Head of caudate nucleus (tissue), 42 donors: ENCODE measurements around the gene IFI6.
"Not testable (repeated sequence)": the region's sequence is repeated elsewhere in the genome, so short reads cannot be mapped to it uniquely, and the experiment has no call there.

ENCODE experiments used
- DNase-seq, 42 donors: peaks; one replicate each; pipeline versions ENCODE4 v3.0.0 to v3.0.0-alpha.2; 2020 to 2021; ENCODE audit warnings: mixed read lengths in 7 of 42
- intact Hi-C: fragments of 100-400 bp; cut with DNase I; formaldehyde crosslinking; loops from one replicate; pipeline ENCODE4 v1.15.0; 2022

Gene IFI6

GRCh38 chr1:27635396-27636142, 36.4 kb downstream of the IFI6 start:
- intact Hi-C loops = no loop called here
- DNase-seq = no peak

GRCh38 chr1:27634985-27635367, 37.0 kb downstream of the IFI6 start, which contains the start of gene FGR:
Gene FGR, minus strand, starts transcription at chr1:27635185. Its CDS starts 11,269 bp downstream, at chr1:27623916.
- DNase-seq = peak in 1 of 42 donors; percentile 41
- intact Hi-C loops = no loop called here

- intact Hi-C loops = no loop called here
- peak in 1 of 42 donors; percentile 24 for DNase-seq
Measured at GRCh38 chr1:27634177-27634984, 37.6 kb downstream of the IFI6 start.

- no peak for DNase-seq
- intact Hi-C loops = no loop called here
Measured at GRCh38 chr1:27633640-27634176, 38.3 kb downstream of the IFI6 start.

- intact Hi-C loops = no loop called here
- DNase-seq = no peak
Measured at GRCh38 chr1:27633298-27633610, 38.7 kb downstream of the IFI6 start.

GRCh38 chr1:27632387-27633297, 39.4 kb downstream of the IFI6 start:
- intact Hi-C loops = no loop called here
- no peak for DNase-seq

- intact Hi-C loops = no loop called here
- peak in 2 of 42 donors; percentile 15 to 31 for DNase-seq
Measured at GRCh38 chr1:27630859-27631491, 41.0 kb downstream of the IFI6 start.

- intact Hi-C loops = no loop called here
- DNase-seq = no peak
Measured at GRCh38 chr1:27628712-27629111, 43.3 kb downstream of the IFI6 start.

- intact Hi-C loops, DNase-seq: not testable (repeated sequence)
Measured at GRCh38 chr1:27627733-27628132, 44.3 kb downstream of the IFI6 start.

- intact Hi-C loops = no loop called here
- DNase-seq = no peak
Measured at GRCh38 chr1:27627061-27627460, 44.9 kb downstream of the IFI6 start.

GRCh38 chr1:27626031-27626935, 45.7 kb downstream of the IFI6 start:
- intact Hi-C loops = no loop called here
- peak in 5 of 42 donors; percentile 16 to 45 (median 35) for DNase-seq

- intact Hi-C loops = no loop called here
- DNase-seq = peak in 16 of 42 donors; percentile 19 to 61 (median 34)
Measured at GRCh38 chr1:27624467-27625178, 47.4 kb downstream of the IFI6 start.

GRCh38 chr1:27623327-27624212, 48.4 kb downstream of the IFI6 start:
- intact Hi-C loops = no loop called here
- DNase-seq = no peak

GRCh38 chr1:27622828-27623227, 49.2 kb downstream of the IFI6 start:
- intact Hi-C loops = no loop called here
- DNase-seq = no peak

GRCh38 chr1:27621051-27621920, 50.7 kb downstream of the IFI6 start:
- no peak for DNase-seq
- intact Hi-C loops = no loop called here
